ENCODE data around the gene PTPRCAP.
A peak's percentile ranks its signal among the peaks of the same experiment; 100 is the strongest.

GRCh38 chr11:67389477-67389876, 48.0 kb downstream of the PTPRCAP start:
- TF ChIP-seq CTCF (IDR thresholded peaks at IDR 0.05) = peak; percentile 34 to 55 (median 48)
- TF ChIP-seq POLR2A (IDR thresholded peaks at IDR 0.05) = no peak
